Ramos (cell line): Measurements from ENCODE around the gene SDSL.

Experiments used
- in situ Hi-C: fragments of 300-500 bp; cut with MboI; formaldehyde crosslinking; loops from one replicate; pipeline ENCODE4 v1.14.3; 2022; ENCODE audit warnings: low sequenced_read_pairs; ENCODE audit not compliant: unreplicated experiment

Gene SDSL

GRCh38 chr12:113422030-113422885 lies at the start of gene SDSL:
TSS of gene SDSL (plus strand) at chr12:113422380. CDS start at chr12:113427983, 5,603 bp downstream.
- in situ Hi-C loops = loop anchor here (10.0 kb wide), 1 partner anchor 107 kb away; no protein-coding TSS in a partner anchor

GRCh38 chr12:113373440-113373839 lies 48.7 kb upstream of the SDSL start:
- in situ Hi-C loops = no loop called here

- in situ Hi-C loops = no loop called here
Observed at GRCh38 chr12:113373969-113374368, 48.2 kb upstream of the SDSL start.

GRCh38 chr12:113374823-113375428 lies 47.3 kb upstream of the SDSL start:
- in situ Hi-C loops = no loop called here

- in situ Hi-C loops = no loop called here
Observed at GRCh38 chr12:113378291-113378690, 43.9 kb upstream of the SDSL start.

- in situ Hi-C loops = no loop called here
Observed at GRCh38 chr12:113381220-113381619, 41.0 kb upstream of the SDSL start.

- in situ Hi-C loops = no loop called here
Observed at GRCh38 chr12:113382206-113382605, 40.0 kb upstream of the SDSL start.

GRCh38 chr12:113384778-113385177 lies 37.4 kb upstream of the SDSL start:
- in situ Hi-C loops = no loop called here

GRCh38 chr12:113385282-113385882 lies 36.8 kb upstream of the SDSL start:
- in situ Hi-C loops = no loop called here

- in situ Hi-C loops = no loop called here
Observed at GRCh38 chr12:113386866-113387566, 35.2 kb upstream of the SDSL start.

- in situ Hi-C loops = no loop called here
Observed at GRCh38 chr12:113387631-113388030, 34.5 kb upstream of the SDSL start.

GRCh38 chr12:113388351-113388750 lies 33.8 kb upstream of the SDSL start:
- in situ Hi-C loops = no loop called here

- in situ Hi-C loops = no loop called here
Observed at GRCh38 chr12:113390064-113391043, 31.8 kb upstream of the SDSL start.

GRCh38 chr12:113391145-113391544 lies 31.0 kb upstream of the SDSL start:
- in situ Hi-C loops = no loop called here

- in situ Hi-C loops = no loop called here
Observed at GRCh38 chr12:113391650-113392337, 30.4 kb upstream of the SDSL start.

GRCh38 chr12:113392520-113392919 lies 29.7 kb upstream of the SDSL start:
- in situ Hi-C loops = no loop called here

GRCh38 chr12:113392988-113393579 lies 29.1 kb upstream of the SDSL start:
- in situ Hi-C loops = no loop called here

GRCh38 chr12:113393749-113394148 lies 28.4 kb upstream of the SDSL start:
- in situ Hi-C loops = no loop called here

- in situ Hi-C loops = no loop called here
Observed at GRCh38 chr12:113395119-113395518, 27.1 kb upstream of the SDSL start.
